ENCODE data around the gene LONRF2. TPM values are rescaled to one million over a fixed set of nuclear protein-coding genes. Genes with fewer than 3 reads are reported as not detected.

LONRF2 gene
- total and polyA plus RNA-seq, 2 of the 4 experiments (the other 2 are of a cell fraction): 0.19 to 0.54 TPM

- no peak for DNase-seq
- no peak overlapping the region for H3K14ac ChIP-seq (replicated peaks; ENCODE audit: low read depth, low read length)
- dilution Hi-C loops (cut with HindIII; ENCODE audit: low sequenced_read_pairs, unreplicated experiment) (no loop called here), in situ Hi-C loops (cut with MboI; ENCODE audit: low sequenced_read_pairs) (loop anchor here (25.0 kb wide), 1 partner anchor 1112 kb away; the partner anchor contains the start of genes LIPT1 and TSGA10), intact Hi-C loops (cut with micrococcal nuclease) (no loop called here)
- ChIA-PET CTCF (interaction anchor here (0.6 to 1.1 kb wide), 3 partner anchors 11 to 1625 kb away, joined by 3 read pairs; no protein-coding TSS in a partner anchor), POLR2A (ENCODE audit: unreplicated experiment) (interaction anchor here (0.5 kb wide), 1 partner anchor 284 kb away, joined by 4 read pairs; no protein-coding TSS in a partner anchor)
- WGBS, 2 experiments (ENCODE audit: extremely low coverage in 2 of 2, insufficient read length in 1 of 2): no CpG with 5 or more reads among the region's 6 CpGs
- no peak overlapping the region for H2AFZ ChIP-seq (replicated peaks; ENCODE audit: low read length, poor library complexity)
- H3K4ac ChIP-seq (ENCODE audit: low read depth, low read length): no peak overlapping the region
- no peak overlapping the region for H3K9ac ChIP-seq (ENCODE audit: low read depth, low read length)
- H3K56ac ChIP-seq (ENCODE audit: extremely low read depth, insufficient read depth, low read length): no peak overlapping the region
- H4K8ac ChIP-seq (ENCODE audit: low read depth in 2 of 2, low read length in 2 of 2): no peak overlapping the region
- H4K20me1 ChIP-seq (ENCODE audit: insufficient read depth, low read length): no peaks in the 10 kb centered on the region
- TF ChIP-seq RAD21 (IDR thresholded peaks at IDR 0.05; ENCODE audit: low read length) (no peak), CEBPB (IDR thresholded peaks at IDR 0.05; ENCODE audit: low read depth, low read length) (no peak), RCOR1 (IDR thresholded peaks at IDR 0.05; ENCODE audit: insufficient replicate concordance, low read length) (no peak), USF2 (IDR thresholded peaks at IDR 0.05; ENCODE audit: low read depth, low read length) (no peak), RFX5 (IDR thresholded peaks at IDR 0.05; ENCODE audit: low read depth, low read length) (no peak), MAZ (IDR thresholded peaks at IDR 0.05; ENCODE audit: borderline replicate concordance, low read depth, low read length) (no peak), POLR2A (IDR thresholded peaks at IDR 0.05; ENCODE audit: low read depth, low read length) (no peak), SMC3 (IDR thresholded peaks at IDR 0.05; ENCODE audit: low read depth, low read length) (no peak), MAFK (IDR thresholded peaks at IDR 0.05; ENCODE audit: low read depth, low read length) (no peak), CTCF (conservative IDR thresholded peaks at IDR 0.05; ENCODE audit: low read depth, low read length) (no peak), NFE2L2 (IDR thresholded peaks at IDR 0.05; ENCODE audit: low read depth, low read length) (no peak), ELK1 (IDR thresholded peaks at IDR 0.05; ENCODE audit: borderline replicate concordance, low read depth, low read length) (no peak), CHD1 (IDR thresholded peaks at IDR 0.05; ENCODE audit: low read depth, low read length) (no peak), FOS (IDR thresholded peaks at IDR 0.05; ENCODE audit: low read depth, low read length) (no peak)
- H3K36me3 ChIP-seq (ENCODE audit: control insufficient read depth, insufficient read depth, low read length): no peaks in the 10 kb centered on the region
- no peak overlapping the region for H4K5ac ChIP-seq (ENCODE audit: low read depth, low read length)
- no peak overlapping the region for H2BK5ac ChIP-seq (ENCODE audit: low read depth, low read length, poor library complexity, severe bottlenecking)
- H3K27me3 ChIP-seq (ENCODE audit: control insufficient read depth, insufficient read depth, low read length): peaks cover 17% of the 10 kb centered on the region
- ATAC-seq (ENCODE audit: low read depth): no peak
- H4K91ac ChIP-seq (ENCODE audit: insufficient read depth, low read depth, low read length): no peak overlapping the region
- no peaks in the 10 kb centered on the region for H3K79me1 ChIP-seq (ENCODE audit: low read depth in 1 of 2, low read length in 2 of 2)
- H2AK5ac ChIP-seq (ENCODE audit: low read depth, low read length): no peak overlapping the region
- H2BK15ac ChIP-seq (ENCODE audit: low read depth, low read length): no peak overlapping the region
- no peak overlapping the region for H3K18ac ChIP-seq (ENCODE audit: low read depth, low read length)
- H2AK9ac ChIP-seq (replicated peaks; ENCODE audit: low read depth, low read length, poor library complexity): no peak overlapping the region
- H3K9me1 ChIP-seq (ENCODE audit: insufficient read depth, low read length): no peaks in the 10 kb centered on the region
- no peak overlapping the region for H3K4me2 ChIP-seq (ENCODE audit: low read depth, low read length)
- H3K4me1 ChIP-seq (ENCODE audit: control insufficient read depth, insufficient read depth, low read length): peaks cover 2% of the 10 kb centered on the region; the same call in 1 of the 2 replicates
- H3K9me3 ChIP-seq (ENCODE audit: control insufficient read depth, insufficient read depth, low read length): peaks cover 4% of the 10 kb centered on the region; the same call in 1 of the 2 replicates
- H2BK120ac ChIP-seq (ENCODE audit: low read depth, low read length): no peak overlapping the region
- no peak overlapping the region for H3K4me3 ChIP-seq (ENCODE audit: insufficient read depth, low read depth, low read length)
- H3K27ac ChIP-seq (ENCODE audit: insufficient read depth, low read length): no peak overlapping the region
- H3K23ac ChIP-seq (ENCODE audit: low read depth, low read length): no peak overlapping the region
- no peak overlapping the region for H2BK20ac ChIP-seq (ENCODE audit: low read depth, low read length)
- BruUV-seq (replicated peaks): no TSS peak
Measured at GRCh38 chr2:100274076-100274475, 48.2 kb downstream of the LONRF2 start.

Data from IMR-90 (cell line).